Stimulated activated CD4-positive, alpha-beta T cell treated with anti-CD3 and anti-CD28 coated beads, Interleukin-2, amount 100 ng/mL, for 4 hours (primary cell): ENCODE measurements around the gene NABP1.

Experiments
- DNase-seq: peaks from one replicate; pipeline ENCODE4 v3.0.0-alpha.2; 2020; ENCODE audit warnings: low read depth

NABP1 gene

DNA sequence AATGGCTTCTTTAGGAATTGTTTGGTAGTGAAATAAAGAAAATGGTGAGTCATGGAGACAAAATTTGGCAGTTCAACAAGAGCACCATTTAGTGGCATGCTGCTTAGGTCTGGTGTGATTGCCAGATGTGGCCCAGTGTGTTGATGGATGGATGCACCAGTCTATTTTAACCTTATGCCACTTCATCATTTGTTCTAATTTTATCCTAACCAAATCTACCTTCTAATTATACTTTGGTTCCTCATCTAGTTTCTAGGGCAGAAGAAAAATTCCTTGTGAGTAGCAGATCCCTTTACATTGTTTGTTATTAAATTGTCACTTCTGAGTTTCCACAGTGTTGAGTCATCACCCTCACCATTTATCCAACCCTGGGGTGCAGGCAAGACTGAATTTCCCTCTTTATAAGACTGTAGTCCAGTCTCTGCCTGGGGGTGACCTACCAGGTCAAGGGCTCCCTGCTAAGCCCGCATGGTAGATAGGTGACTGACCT is 32.5 kb downstream of the NABP1 start:
- DNase-seq = no peak

- DNase-seq = no peak
Measured at GRCh38 chr2:191711621-191712020, 33.7 kb downstream of the NABP1 start.

DNA sequence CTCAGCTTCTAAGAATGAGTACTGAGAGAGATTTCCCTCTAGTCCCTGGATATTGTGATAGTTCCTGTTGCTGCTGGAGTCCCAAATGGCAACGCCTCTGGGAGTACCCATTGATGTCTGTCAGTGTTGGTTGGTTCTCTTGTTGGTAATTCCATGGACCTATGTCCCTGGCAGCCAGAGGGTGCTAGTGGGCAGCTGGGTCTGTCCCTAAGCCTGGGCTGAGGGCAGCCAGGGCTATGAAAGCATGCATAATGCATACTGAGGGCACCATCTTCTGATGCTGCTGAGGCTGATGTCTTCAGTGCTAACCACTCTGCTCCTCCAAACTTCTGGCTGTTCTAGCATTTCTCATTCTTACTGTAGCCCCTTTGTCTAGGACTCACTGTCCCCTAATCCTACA is 35.9 kb downstream of the NABP1 start:
- DNase-seq = no peak

GRCh38 chr2:191714925-191715324 is 37.0 kb downstream of the NABP1 start:
- no peak for DNase-seq

DNA sequence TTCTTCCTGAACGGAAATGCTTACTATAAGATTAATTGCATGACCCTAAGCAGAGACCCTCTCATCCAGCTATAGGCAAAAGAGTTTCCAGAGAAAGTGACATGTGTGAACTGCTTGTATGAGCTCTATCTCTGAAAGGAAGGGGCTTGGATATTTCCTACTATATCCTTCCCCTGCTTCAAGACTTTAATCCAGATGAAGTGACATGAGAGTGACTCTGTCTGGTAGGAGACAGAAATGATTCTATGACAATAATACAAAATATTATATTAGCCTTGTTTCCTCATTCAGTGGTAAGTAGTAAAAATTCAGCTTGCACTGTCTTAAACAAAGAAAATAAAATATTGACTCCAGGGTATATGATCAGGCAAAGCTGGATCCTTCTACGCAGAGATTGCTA is 37.5 kb downstream of the NABP1 start:
- DNase-seq = no peak

DNA sequence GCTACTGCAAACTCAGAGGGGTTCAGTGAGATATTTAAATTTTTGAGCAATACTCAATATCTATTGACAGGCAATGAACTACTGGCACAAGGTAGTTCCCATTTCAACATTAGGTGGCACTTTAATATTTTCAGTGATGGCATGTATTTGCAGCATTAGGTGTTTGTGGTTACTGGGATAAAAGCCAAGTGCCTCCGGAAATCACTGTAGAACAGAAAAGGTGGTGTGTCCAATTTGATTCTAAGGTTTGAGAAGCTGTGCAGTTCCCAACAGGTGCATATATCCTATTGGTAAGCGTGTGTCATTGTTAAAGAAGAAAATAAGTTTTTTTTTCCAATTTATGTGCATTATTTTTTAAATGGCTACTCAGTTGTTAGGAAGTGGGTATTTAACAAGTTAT is 41.3 kb downstream of the NABP1 start:
- no peak for DNase-seq

- no peak for DNase-seq
Measured at GRCh38 chr2:191719938-191720337, 42.0 kb downstream of the NABP1 start.

DNA sequence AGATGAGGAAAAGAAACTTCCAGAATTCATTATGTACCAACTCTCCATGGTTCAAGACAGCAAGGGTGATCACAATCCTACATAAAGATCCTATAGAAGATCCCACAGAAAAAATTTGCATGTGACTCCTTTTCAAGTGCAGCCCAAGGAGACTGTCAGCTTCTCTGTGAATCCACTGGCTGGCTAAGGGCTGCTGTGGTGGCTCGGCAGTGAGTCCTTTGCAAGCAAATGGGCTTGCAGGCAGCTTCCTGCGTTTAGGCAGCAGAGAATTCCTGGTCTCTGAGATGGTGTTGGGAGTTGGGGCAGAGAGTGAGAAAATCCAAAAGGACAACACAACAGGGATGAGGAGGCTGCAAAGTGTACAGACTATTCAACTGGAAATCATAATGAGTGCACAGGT is 43.4 kb downstream of the NABP1 start:
- no peak for DNase-seq

GRCh38 chr2:191724015-191724414 is 46.1 kb downstream of the NABP1 start:
- DNase-seq = no peak

GRCh38 chr2:191728750-191729624 is 51.1 kb downstream of the NABP1 start:
- DNase-seq = no peak

GRCh38 chr2:191730263-191730662 is 52.3 kb downstream of the NABP1 start:
- DNase-seq = no peak
